ENCODE measurements around the gene CLASP2. TPM values are rescaled to one million over a fixed set of nuclear protein-coding genes. Genes with fewer than 3 reads are reported as not detected.
"Not testable (repeated sequence)": the region's sequence is repeated elsewhere in the genome, so short reads cannot be mapped to it uniquely, and the experiment has no call there.

The CLASP2 gene
- polyA plus RNA-seq (ENCODE audit: insufficient read depth in 1 of 5, insufficient read length in 5 of 5, low replicate concordance in 1 of 5): 10 to 100 TPM; 38.6 to 73.2 (median 61.9) TPM
- long read RNA-seq, donor 1, partial matches to known transcripts: 0 of 2 reads
- long read RNA-seq, donor 1, other reads (novel, unspliced or antisense): 0 of 2 reads
- long read RNA-seq, donor 2: 0 reads
- long read RNA-seq, donor 3, full-length matches to known transcripts: 1 of 1 reads
- long read RNA-seq, donor 3, partial matches to known transcripts: 0 of 1 reads
- long read RNA-seq, donor 3, other reads (novel, unspliced or antisense): 0 of 1 reads
- long read RNA-seq, donor 4, full-length matches to known transcripts: 4 of 4 reads
- long read RNA-seq, donor 4, partial matches to known transcripts: 0 of 4 reads
- long read RNA-seq, donor 4, other reads (novel, unspliced or antisense): 0 of 4 reads
- long read RNA-seq, donor 5, partial matches to known transcripts: 0 of 1 reads
- long read RNA-seq, donor 5, other reads (novel, unspliced or antisense): 0 of 1 reads
- long read RNA-seq, donor 6, full-length matches to known transcripts: 3 of 12 reads
- long read RNA-seq, donor 6, partial matches to known transcripts: 9 of 12 reads
- long read RNA-seq, donor 6, other reads (novel, unspliced or antisense): 0 of 12 reads
- long read RNA-seq, donor 7, partial matches to known transcripts: 18 of 19 reads
- long read RNA-seq, donor 7, other reads (novel, unspliced or antisense): 0 of 19 reads
- long read RNA-seq, donor 8: 0 reads

- peak; percentile 93 to 94 for DNase-seq
These were observed at the start of gene CLASP2 for GRCh38 chr3:33717866-33718594. TSS of gene CLASP2 (minus strand) at chr3:33718254. CDS start at chr3:33718002, 252 bp downstream.

- no peak for DNase-seq
These were observed 40.8 kb upstream of the CLASP2 start for GRCh38 chr3:33758864-33759263.

- DNase-seq: no peak
These were observed 40.2 kb upstream of the CLASP2 start for GRCh38 chr3:33758281-33758680.

GRCh38 chr3:33754391-33754790 lies 36.3 kb upstream of the CLASP2 start:
- DNase-seq: not testable (repeated sequence)

- DNase-seq: peak in 1 of 2 donors; percentile 6
These were observed 33.3 kb upstream of the CLASP2 start for GRCh38 chr3:33751336-33751735.

- no peak for DNase-seq
These were observed 32.1 kb upstream of the CLASP2 start for GRCh38 chr3:33750211-33750548.

- DNase-seq: no peak
These were observed 31.6 kb upstream of the CLASP2 start for GRCh38 chr3:33749546-33750210.

- DNase-seq: no peak
These were observed 28.5 kb upstream of the CLASP2 start for GRCh38 chr3:33746416-33747116.

- no peak for DNase-seq
These were observed 19.1 kb upstream of the CLASP2 start for GRCh38 chr3:33737146-33737545.

- DNase-seq: no peak
These were observed 14.3 kb upstream of the CLASP2 start for GRCh38 chr3:33732394-33732793.

- DNase-seq: no peak
These were observed 11.9 kb upstream of the CLASP2 start for GRCh38 chr3:33729993-33730392.

- DNase-seq: no peak
These were observed 6.2 kb upstream of the CLASP2 start for GRCh38 chr3:33724256-33724655.

GRCh38 chr3:33722626-33723370 lies 4.7 kb upstream of the CLASP2 start:
- no peak for DNase-seq

GRCh38 chr3:33722191-33722590 lies 4.1 kb upstream of the CLASP2 start:
- DNase-seq: no peak

GRCh38 chr3:33718595-33718907 lies 497 bp upstream of the CLASP2 start:
- no peak for DNase-seq

- DNase-seq: no peak
These were observed 513 bp downstream of the CLASP2 start for GRCh38 chr3:33717616-33717865.

GRCh38 chr3:33716227-33716626 lies 1.8 kb downstream of the CLASP2 start:
- DNase-seq: peak; percentile 11 to 18

- DNase-seq: no peak
These were observed 7.0 kb downstream of the CLASP2 start for GRCh38 chr3:33711100-33711499.

GRCh38 chr3:33706056-33706455 lies 12.0 kb downstream of the CLASP2 start:
- no peak for DNase-seq

- DNase-seq: no peak
These were observed 13.2 kb downstream of the CLASP2 start for GRCh38 chr3:33704891-33705290.

- DNase-seq: no peak
These were observed 18.8 kb downstream of the CLASP2 start for GRCh38 chr3:33699275-33699674.

Data from right lung (tissue), 10 donors.